Panc1 (cell line): ENCODE data around the gene RAB3GAP2.

Source experiments
- CTCF ChIP-seq: fragments of 450-650 bp; IDR thresholded peaks from 2 replicates; pipeline ENCODE4 v1.5.1; 2017; ENCODE audit warnings: mild to moderate bottlenecking
- POLR2AphosphoS5 ChIP-seq: IDR thresholded peaks from 2 replicates; pipeline ENCODE4 v1.6.1; 2012; ENCODE audit warnings: mild to moderate bottlenecking, low read depth, low read length, moderate library complexity
- SIN3A ChIP-seq: IDR thresholded peaks from 2 replicates; pipeline ENCODE4 v1.6.1; 2012; ENCODE audit warnings: low read depth, mild to moderate bottlenecking, low read length, moderate library complexity, borderline replicate concordance; ENCODE audit not compliant: insufficient read depth
- TCF7L2 ChIP-seq: IDR thresholded peaks from 2 replicates; pipeline ENCODE4 v1.6.1; 2011; ENCODE audit warnings: mild to moderate bottlenecking, low read depth, low read length, inconsistent platforms
- TF ChIP-seq, protein P1 (sequence below), 2 experiments: IDR thresholded peaks; 2 replicates each; pipeline ENCODE4 v1.6.1; 2011 to 2012; ENCODE audit warnings: low read depth in 2 of 2, control low read depth in 1 of 2, low read length in 1 of 2, mild to moderate bottlenecking in 1 of 2, moderate library complexity in 1 of 2; ENCODE audit not compliant: insufficient read depth in 1 of 2

- TF ChIP-seq CTCF (no peak), POLR2AphosphoS5 (no peak), SIN3A (no peak), TCF7L2 (no peak)
- TF ChIP-seq, protein P1, sequence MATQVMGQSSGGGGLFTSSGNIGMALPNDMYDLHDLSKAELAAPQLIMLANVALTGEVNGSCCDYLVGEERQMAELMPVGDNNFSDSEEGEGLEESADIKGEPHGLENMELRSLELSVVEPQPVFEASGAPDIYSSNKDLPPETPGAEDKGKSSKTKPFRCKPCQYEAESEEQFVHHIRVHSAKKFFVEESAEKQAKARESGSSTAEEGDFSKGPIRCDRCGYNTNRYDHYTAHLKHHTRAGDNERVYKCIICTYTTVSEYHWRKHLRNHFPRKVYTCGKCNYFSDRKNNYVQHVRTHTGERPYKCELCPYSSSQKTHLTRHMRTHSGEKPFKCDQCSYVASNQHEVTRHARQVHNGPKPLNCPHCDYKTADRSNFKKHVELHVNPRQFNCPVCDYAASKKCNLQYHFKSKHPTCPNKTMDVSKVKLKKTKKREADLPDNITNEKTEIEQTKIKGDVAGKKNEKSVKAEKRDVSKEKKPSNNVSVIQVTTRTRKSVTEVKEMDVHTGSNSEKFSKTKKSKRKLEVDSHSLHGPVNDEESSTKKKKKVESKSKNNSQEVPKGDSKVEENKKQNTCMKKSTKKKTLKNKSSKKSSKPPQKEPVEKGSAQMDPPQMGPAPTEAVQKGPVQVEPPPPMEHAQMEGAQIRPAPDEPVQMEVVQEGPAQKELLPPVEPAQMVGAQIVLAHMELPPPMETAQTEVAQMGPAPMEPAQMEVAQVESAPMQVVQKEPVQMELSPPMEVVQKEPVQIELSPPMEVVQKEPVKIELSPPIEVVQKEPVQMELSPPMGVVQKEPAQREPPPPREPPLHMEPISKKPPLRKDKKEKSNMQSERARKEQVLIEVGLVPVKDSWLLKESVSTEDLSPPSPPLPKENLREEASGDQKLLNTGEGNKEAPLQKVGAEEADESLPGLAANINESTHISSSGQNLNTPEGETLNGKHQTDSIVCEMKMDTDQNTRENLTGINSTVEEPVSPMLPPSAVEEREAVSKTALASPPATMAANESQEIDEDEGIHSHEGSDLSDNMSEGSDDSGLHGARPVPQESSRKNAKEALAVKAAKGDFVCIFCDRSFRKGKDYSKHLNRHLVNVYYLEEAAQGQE (IDR thresholded peaks at IDR 0.05; ENCODE audit: insufficient read depth in 1 of 2, low read depth in 2 of 2, low read length in 1 of 2) = no peak
Observed at GRCh38 chr1:220149742-220150141, 122.5 kb downstream of the RAB3GAP2 start.
